ENCODE data around the gene TPK1.

- TF ChIP-seq CTCF (IDR thresholded peaks at IDR 0.05; ENCODE audit: low read depth, low read length) (no peak), POLR2A (IDR thresholded peaks at IDR 0.05; ENCODE audit: extremely low read depth, insufficient read length) (no peak), MAX (IDR thresholded peaks at IDR 0.05; ENCODE audit: low read depth, low read length) (no peak)
These were observed 14.8 kb downstream of the TPK1 start for GRCh38 chr7:144821067-144821466.

Data from NB4 (cell line).